H1 (cell line): ENCODE measurements around the gene FA2H. TPM values are rescaled to one million over a fixed set of nuclear protein-coding genes. Genes with fewer than 3 reads are reported as not detected.
A peak's percentile ranks its signal among the peaks of the same experiment; 100 is the strongest.

Experiments
- CTCF ChIA-PET: fragments of 300-600 bp; sonication (Branson Sonifier 250); formaldehyde crosslinking; loops from one replicate; lab custom pipeline; 2021; ENCODE audit not compliant: partially characterized antibody; lab: Charles Lee
- POLR2A ChIA-PET: fragments of 300-600 bp; sonication (Branson Sonifier 250); formaldehyde crosslinking; loops from one replicate; lab custom pipeline; 2021; ENCODE audit warnings: inconsistent platforms; ENCODE audit not compliant: partially characterized antibody; lab: Charles Lee
- DNase-seq, 2 experiments: peaks; one replicate each; pipeline versions ENCODE4 v3.0.0 to v3.0.0-alpha.2; 2010 to 2022; ENCODE audit warnings: low spot score in 2 of 2, low read depth in 1 of 2, mixed read lengths in 1 of 2
- FAIRE-seq: peaks from 2 replicates; lab custom pipeline; 2011; peaks lifted over from hg19 to GRCh38; lab: Jason Lieb, UNC
- H2AFZ ChIP-seq: 2 replicates; pipeline ENCODE4 v1.8.1; 2012; ENCODE audit warnings: low read length, inconsistent platforms
- H2AK5ac ChIP-seq: 2 replicates; pipeline ENCODE4 v1.6.1; 2013; ENCODE audit warnings: low read depth, low read length
- H2BK120ac ChIP-seq: replicated peaks from 2 replicates; pipeline ENCODE3; 2013; ENCODE audit warnings: low read depth, low read length, inconsistent platforms
- H2BK12ac ChIP-seq: 2 replicates; pipeline ENCODE4 v1.6.1; 2013; ENCODE audit warnings: low read depth, low read length
- H2BK15ac ChIP-seq: 2 replicates; pipeline ENCODE4 v1.6.1; 2013; ENCODE audit warnings: low read length
- H2BK20ac ChIP-seq: 2 replicates; pipeline ENCODE4 v1.6.1; 2013; ENCODE audit warnings: low read length
- H2BK5ac ChIP-seq: 2 replicates; pipeline ENCODE4 v1.6.1; 2013; ENCODE audit warnings: low read depth, low read length
- H3K14ac ChIP-seq: 2 replicates; pipeline ENCODE4 v1.6.1; 2013; ENCODE audit warnings: inconsistent platforms; ENCODE audit not compliant: insufficient read length
- H3K18ac ChIP-seq: 2 replicates; pipeline ENCODE4 v1.6.1; 2013; ENCODE audit warnings: low read length; ENCODE audit errors: extremely low read depth
- H3K23ac ChIP-seq: 2 replicates; pipeline ENCODE4 v1.6.1; 2013; ENCODE audit warnings: inconsistent platforms; ENCODE audit not compliant: insufficient read length
- H3K23me2 ChIP-seq: 2 replicates; pipeline ENCODE4 v1.6.1; 2013; ENCODE audit warnings: low read depth, low read length
- H3K27ac ChIP-seq: 2 replicates; pipeline ENCODE4 v1.6.1; 2011; ENCODE audit warnings: low read depth, low read length, inconsistent platforms
- H3K27me3 ChIP-seq, 4 experiments: replicated peaks in 1 of 4; 1 replicate in 1 of 4; 2 replicates in 3 of 4; pipeline versions ENCODE4 v1.6.1 to v1.8.1; 2011 to 2013; ENCODE audit warnings: low read length in 3 of 4, mild to moderate bottlenecking in 3 of 4, inconsistent platforms in 2 of 4, mixed read lengths in 2 of 4, moderate library complexity in 1 of 4; ENCODE audit not compliant: control insufficient read depth in 3 of 4, insufficient read depth in 3 of 4; ENCODE audit errors: extremely low read depth in 1 of 4
- H3K36me3 ChIP-seq, 4 experiments: 2 replicates each; pipeline versions ENCODE4 v1.6.1 to v1.8.1; 2011 to 2013; ENCODE audit warnings: mild to moderate bottlenecking in 4 of 4, low read length in 3 of 4, moderate library complexity in 2 of 4, control low read depth in 1 of 4, inconsistent platforms in 1 of 4; ENCODE audit not compliant: insufficient read depth in 4 of 4, control insufficient read depth in 2 of 4
- H3K4ac ChIP-seq: replicated peaks from 2 replicates; pipeline ENCODE3; 2013; ENCODE audit warnings: low read length, low read depth, mixed read lengths, inconsistent platforms; ENCODE audit not compliant: insufficient read length
- H3K4me1 ChIP-seq, 4 experiments: replicated peaks in 1 of 4; 1 replicate in 1 of 4; 2 replicates in 3 of 4; pipeline versions ENCODE4 v1.6.1 to v1.8.1; 2011 to 2013; ENCODE audit warnings: low read length in 3 of 4, inconsistent platforms in 2 of 4, mixed read lengths in 1 of 4; ENCODE audit not compliant: insufficient read depth in 4 of 4, control insufficient read depth in 3 of 4
- H3K4me2 ChIP-seq, 2 experiments: 2 replicates each; pipeline versions ENCODE4 v1.6.1 to v1.8.1; 2011 to 2013; ENCODE audit warnings: low read depth in 2 of 2, low read length in 2 of 2, control low read depth in 1 of 2, inconsistent platforms in 1 of 2, mild to moderate bottlenecking in 1 of 2; ENCODE audit not compliant: insufficient read depth in 1 of 2
- H3K4me3 ChIP-seq, 4 experiments: fragments of 200-600, 300-600 bp in 1 of 4; sonication (generic), shearing (Covaris generic), sonication (Bioruptor Twin) in 1 of 4; 2 replicates each; pipeline versions ENCODE4 v1.5.1 to v1.8.1; 2011 to 2016; ENCODE audit warnings: low read length in 4 of 4, low read depth in 3 of 4, control low read depth in 2 of 4, inconsistent platforms in 2 of 4, mild to moderate bottlenecking in 2 of 4, mixed read lengths in 1 of 4, moderate library complexity in 1 of 4; ENCODE audit not compliant: insufficient read depth in 2 of 4; ENCODE audit errors: extremely low read depth in 1 of 4
- H3K56ac ChIP-seq: replicated peaks from 2 replicates; pipeline ENCODE3; 2013; ENCODE audit warnings: low read depth, mild to moderate bottlenecking, mixed read lengths, low read length, inconsistent platforms; ENCODE audit not compliant: insufficient read length
- H3K79me1 ChIP-seq: 2 replicates; pipeline ENCODE4 v1.6.1; 2013; ENCODE audit warnings: low read depth, low read length, control low read depth
- H3K79me2 ChIP-seq, 2 experiments: 2 replicates each; pipeline versions ENCODE4 v1.6.1 to v1.8.1; 2012 to 2013; ENCODE audit warnings: low read length in 2 of 2, mild to moderate bottlenecking in 2 of 2, inconsistent platforms in 1 of 2; ENCODE audit not compliant: insufficient read depth in 2 of 2, control insufficient read depth in 1 of 2
- H3K9ac ChIP-seq, 4 experiments: replicated peaks in 1 of 4; 1 replicate in 1 of 4; 2 replicates in 3 of 4; pipeline versions ENCODE4 v1.6.1 to v1.8.1; 2011 to 2013; ENCODE audit warnings: low read depth in 3 of 4, low read length in 3 of 4, control low read depth in 2 of 4, mild to moderate bottlenecking in 2 of 4, moderate library complexity in 2 of 4, inconsistent platforms in 1 of 4; ENCODE audit errors: extremely low read depth in 1 of 4
- H3K9me3 ChIP-seq, 2 experiments: 2 replicates each; pipeline versions ENCODE4 v1.6.1 to v1.8.1; 2012 to 2013; ENCODE audit warnings: mild to moderate bottlenecking in 2 of 2, moderate library complexity in 2 of 2, control low read depth in 1 of 2, inconsistent platforms in 1 of 2, low read depth in 1 of 2, low read length in 1 of 2, mixed read lengths in 1 of 2; ENCODE audit not compliant: insufficient read depth in 2 of 2
- H4K20me1 ChIP-seq, 2 experiments: replicated peaks in 1 of 2; 2 replicates each; pipeline versions ENCODE3 to v1.8.1; 2011 to 2013; ENCODE audit warnings: inconsistent platforms in 2 of 2, low read length in 2 of 2, mild to moderate bottlenecking in 1 of 2; ENCODE audit not compliant: insufficient read depth in 2 of 2, control insufficient read depth in 1 of 2
- H4K5ac ChIP-seq: 2 replicates; pipeline ENCODE4 v1.6.1; 2013; ENCODE audit warnings: low read length, low read depth, mixed read lengths, inconsistent platforms; ENCODE audit not compliant: insufficient read length
- H4K8ac ChIP-seq: 2 replicates; pipeline ENCODE4 v1.8.0; 2013; ENCODE audit warnings: mild to moderate bottlenecking, moderate library complexity, low read length, inconsistent platforms; ENCODE audit not compliant: insufficient read depth; ENCODE audit errors: extremely low read depth
- H4K91ac ChIP-seq: replicated peaks from 2 replicates; pipeline ENCODE3; 2013; ENCODE audit warnings: low read length, mixed read lengths, inconsistent platforms; ENCODE audit not compliant: insufficient read length
- ATF3 ChIP-seq: IDR thresholded peaks from 2 replicates; pipeline ENCODE4 v1.6.1; 2011; ENCODE audit warnings: low read depth, mild to moderate bottlenecking, low read length; ENCODE audit not compliant: insufficient read depth
- MAFK ChIP-seq: IDR thresholded peaks from 2 replicates; pipeline ENCODE4 v1.6.1; 2012; ENCODE audit warnings: low read depth, mild to moderate bottlenecking, improper control_type of control experiment, low read length
- POLR2A ChIP-seq, 2 experiments: IDR thresholded peaks; 1 replicate in 1 of 2; 2 replicates in 1 of 2; pipeline ENCODE4 v1.6.1; 2011; ENCODE audit warnings: low read depth in 2 of 2, low read length in 2 of 2, mild to moderate bottlenecking in 2 of 2; ENCODE audit errors: control extremely low read depth in 1 of 2
- POU5F1 ChIP-seq: IDR thresholded peaks from 2 replicates; pipeline ENCODE4 v1.6.1; 2011; ENCODE audit warnings: low read depth, mild to moderate bottlenecking, low read length, moderate library complexity
- RXRA ChIP-seq: IDR thresholded peaks from 2 replicates; pipeline ENCODE4 v1.6.1; 2011; ENCODE audit warnings: low read depth, mild to moderate bottlenecking, low read length, moderate library complexity; ENCODE audit not compliant: insufficient read depth
- SIX5 ChIP-seq: IDR thresholded peaks from 2 replicates; pipeline ENCODE4 v1.6.1; 2011; ENCODE audit warnings: mild to moderate bottlenecking, low read depth, low read length
- TCF12 ChIP-seq: IDR thresholded peaks from 2 replicates; pipeline ENCODE4 v1.6.1; 2011; ENCODE audit warnings: low read depth, mild to moderate bottlenecking, low read length
- whole genome bisulfite sequencing, 2 experiments: shearing (Covaris generic) in 1 of 2; methylation state at CpG; one replicate each; pipeline versions ENCODE4 v1.1.6 to v1.1.7; 2013 to 2015; ENCODE audit warnings: low lambda C conversion rate in 2 of 2, mixed read lengths in 2 of 2, inconsistent platforms in 1 of 2, low coverage in 1 of 2, missing lambda C conversion rate in 1 of 2; ENCODE audit not compliant: insufficient replicate concordance in 2 of 2, insufficient coverage in 1 of 2, insufficient read length in 1 of 2; ENCODE audit errors: extremely low coverage in 1 of 2, missing lambda C conversion rate in 1 of 2; 5-methylcytosine and 5-hydroxymethylcytosine counted together
- polyA plus RNA-seq, 7 experiments: library from polyadenylated mRNA; depleted of rRNA in 3 of 7; stranded (reverse) in 5 of 7; unstranded in 2 of 7; fragments of >200 nt in 5 of 7; fragments of 200-250 nt in 2 of 7; gene quantifications; 1 replicate in 5 of 7; 2 replicates in 1 of 7; 4 replicates in 1 of 7; pipeline versions ENCODE4 v1.2.1 to v1.2.3, GENCODE V29; 2011 to 2013; ENCODE audit warnings: missing spikeins in 2 of 7, mixed read lengths in 2 of 7
- total RNA-seq: library from RNA; stranded (reverse); fragmentation: NEBNext Ultra II Directional; extraction: Animal tissue kit (Norgen Biotek cat#: 25700); gene quantifications from 2 replicates; pipeline ENCODE4 v1.2.1, GENCODE V29; 2021
- TF ChIP-seq, protein P1 (sequence below), 3 experiments: IDR thresholded peaks; 1 replicate in 2 of 3; 2 replicates in 1 of 3; pipeline versions ENCODE4 v1.5.1 to v1.6.1; 2011; ENCODE audit warnings: low read length in 3 of 3, mild to moderate bottlenecking in 3 of 3, inconsistent platforms in 2 of 3, low read depth in 1 of 3, moderate library complexity in 1 of 3; ENCODE audit not compliant: insufficient read depth in 1 of 3; ENCODE audit errors: control extremely low read depth in 1 of 3

Gene FA2H
- total and polyA plus RNA-seq, 2 of the 8 experiments (the other 6 are each of a cell fraction or from before 2014, with no cell fraction given) = 2.1 to 2.5 TPM

GRCh38 chr16:74716355-74716754 is 58.3 kb downstream of the FA2H start:
- no peak overlapping the region for H3K4ac ChIP-seq
- H3K56ac ChIP-seq = no peak overlapping the region
- no peak overlapping the region for H2AK5ac ChIP-seq
- FAIRE-seq (no peak), DNase-seq (no peak)
- H4K91ac ChIP-seq = no peak overlapping the region
- H2AFZ ChIP-seq = no peak overlapping the region
- H3K18ac ChIP-seq = no peak overlapping the region
- no peaks in the 10 kb centered on the region for H4K20me1 ChIP-seq
- H3K27me3 ChIP-seq = 0 out of 7 replicates have a peak, but pooled peaks cover 0 to 2% (median 0%) of the 10 kb centered on the region in 4 experiments
- H3K4me3 ChIP-seq = no peak overlapping the region
- H2BK5ac ChIP-seq = no peak overlapping the region
- H3K27ac ChIP-seq = no peak overlapping the region
- no peak overlapping the region for H2BK20ac ChIP-seq
- TF ChIP-seq, protein P1, sequence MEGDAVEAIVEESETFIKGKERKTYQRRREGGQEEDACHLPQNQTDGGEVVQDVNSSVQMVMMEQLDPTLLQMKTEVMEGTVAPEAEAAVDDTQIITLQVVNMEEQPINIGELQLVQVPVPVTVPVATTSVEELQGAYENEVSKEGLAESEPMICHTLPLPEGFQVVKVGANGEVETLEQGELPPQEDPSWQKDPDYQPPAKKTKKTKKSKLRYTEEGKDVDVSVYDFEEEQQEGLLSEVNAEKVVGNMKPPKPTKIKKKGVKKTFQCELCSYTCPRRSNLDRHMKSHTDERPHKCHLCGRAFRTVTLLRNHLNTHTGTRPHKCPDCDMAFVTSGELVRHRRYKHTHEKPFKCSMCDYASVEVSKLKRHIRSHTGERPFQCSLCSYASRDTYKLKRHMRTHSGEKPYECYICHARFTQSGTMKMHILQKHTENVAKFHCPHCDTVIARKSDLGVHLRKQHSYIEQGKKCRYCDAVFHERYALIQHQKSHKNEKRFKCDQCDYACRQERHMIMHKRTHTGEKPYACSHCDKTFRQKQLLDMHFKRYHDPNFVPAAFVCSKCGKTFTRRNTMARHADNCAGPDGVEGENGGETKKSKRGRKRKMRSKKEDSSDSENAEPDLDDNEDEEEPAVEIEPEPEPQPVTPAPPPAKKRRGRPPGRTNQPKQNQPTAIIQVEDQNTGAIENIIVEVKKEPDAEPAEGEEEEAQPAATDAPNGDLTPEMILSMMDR (IDR thresholded peaks at IDR 0.05; ENCODE audit: control extremely low read depth in 1 of 3, insufficient read depth in 1 of 3, low read depth in 1 of 3, low read length in 3 of 3) = peak; percentile 7 to 48 (median 19); a peak in 2 of 4 replicates
- TF ChIP-seq TCF12 (no peak), POU5F1 (no peak), RXRA (no peak), POLR2A (IDR thresholded peaks at IDR 0.05; ENCODE audit: control extremely low read depth in 1 of 2, low read depth in 2 of 2, low read length in 2 of 2) (no peak), MAFK (no peak), SIX5 (no peak), ATF3 (no peak)
- no peak overlapping the region for H3K23ac ChIP-seq
- H2BK12ac ChIP-seq = no peak overlapping the region
- H3K4me2 ChIP-seq = no peak overlapping the region
- H2BK120ac ChIP-seq = no peak overlapping the region
- no peaks in the 10 kb centered on the region; the same call in 1 of the 2 replicates for H3K23me2 ChIP-seq
- ChIA-PET CTCF (interaction anchor here (0.5 to 21.3 kb wide), 9 partner anchors 12 to 502 kb away, joined by 3 to 576 read pairs (median 3); no protein-coding TSS in a partner anchor), POLR2A (interaction anchor here (1.1 kb wide), 1 partner anchor 13 kb away, joined by 4 read pairs; no protein-coding TSS in a partner anchor)
- H3K79me2 ChIP-seq = no peaks in the 10 kb centered on the region
- H3K14ac ChIP-seq = no peak overlapping the region
- H3K9me3 ChIP-seq = no peaks in the 10 kb centered on the region
- no peaks in the 10 kb centered on the region for H3K79me1 ChIP-seq
- H3K36me3 ChIP-seq = no peaks in the 10 kb centered on the region
- H4K8ac ChIP-seq = no peak overlapping the region
- no peaks in the 10 kb centered on the region for H3K4me1 ChIP-seq
- H4K5ac ChIP-seq = no peak overlapping the region
- 81% methylated on average over 10 of the region's 15 CpGs; no CpG with 5 or more reads in 1 of the 2 experiments for WGBS, 2 experiments
- no peak overlapping the region for H3K9ac ChIP-seq
- no peak overlapping the region for H2BK15ac ChIP-seq
